PC-3 (cell line): ENCODE results near the gene PDIA5. TPM values are rescaled to one million over a fixed set of nuclear protein-coding genes. Genes with fewer than 3 reads are reported as not detected.

Experiments
- ATAC-seq: fragments of 200-7000 bp; cut with Tn5 transposase; 2 replicates; pipeline ENCODE4 v1.9.1; 2020; ENCODE audit warnings: mild to moderate bottlenecking, moderate library complexity
- BruUV-seq: library from RNA; stranded (reverse); fragments of 400-500 nt; replicated peaks from 2 replicates; lab custom pipeline; 2021; lab: Mats Ljungman, UMichigan
- CTCF ChIA-PET: fragments of 300-600 bp; sonication (Branson Sonifier 250); formaldehyde crosslinking; loops from one replicate; lab custom pipeline; 2022; ENCODE audit warnings: antibody characterized with exemption; lab: Charles Lee
- POLR2A ChIA-PET: fragments of 300-600 bp; sonication (Branson Sonifier 250); formaldehyde crosslinking; loops from one replicate; lab custom pipeline; 2022; ENCODE audit warnings: antibody characterized with exemption; ENCODE audit not compliant: unreplicated experiment; lab: Charles Lee
- DNase-seq: peaks from one replicate; pipeline ENCODE4 v3.0.0-alpha.2; 2015
- H2AFZ ChIP-seq: fragments of 300-600 bp; sonication (generic); 2 replicates; pipeline ENCODE4 v1.6.0; 2016; ENCODE audit warnings: antibody characterized with exemption, low read length
- H3F3A ChIP-seq: fragments of 300-600 bp; sonication (generic); one replicate; pipeline ENCODE4 v1.6.0; 2017; ENCODE audit warnings: antibody characterized with exemption, low read length, control low read depth, mild to moderate bottlenecking; ENCODE audit not compliant: unreplicated experiment
- H3K27ac ChIP-seq: fragments of 300-600 bp; sonication (generic); 2 replicates; pipeline ENCODE4 v1.5.1; 2016; ENCODE audit warnings: mild to moderate bottlenecking, low read length
- H3K27me3 ChIP-seq: fragments of 300-600 bp; sonication (generic); 2 replicates; pipeline ENCODE4 v1.6.1; 2016; ENCODE audit warnings: low read length, mixed read lengths
- H3K36me3 ChIP-seq: fragments of 300-600 bp; sonication (generic); 2 replicates; pipeline ENCODE4 v1.6.1; 2016; ENCODE audit warnings: low read depth, mixed run types, low read length, mixed read lengths
- H3K4me1 ChIP-seq: fragments of 300-600 bp; sonication (generic); 2 replicates; pipeline ENCODE4 v1.5.1; 2016; ENCODE audit warnings: low read length; ENCODE audit not compliant: insufficient read depth
- H3K4me2 ChIP-seq: fragments of 300-600 bp; sonication (generic); 2 replicates; pipeline ENCODE4 v1.6.0; 2016; ENCODE audit warnings: low read length
- H3K4me3 ChIP-seq: fragments of 300-600 bp; sonication (generic); 2 replicates; pipeline ENCODE4 v1.5.1; 2016; ENCODE audit warnings: mild to moderate bottlenecking, low read length, mixed read lengths
- H3K79me2 ChIP-seq: fragments of 300-600 bp; sonication (generic); 2 replicates; pipeline ENCODE4 v1.6.1; 2017; ENCODE audit warnings: low read length, mixed read lengths
- H3K9ac ChIP-seq: fragments of 300-600 bp; sonication (generic); 2 replicates; pipeline ENCODE4 v1.6.0; 2016; ENCODE audit warnings: mild to moderate bottlenecking, low read length
- H3K9me2 ChIP-seq: fragments of 300-600 bp; sonication (generic); replicated peaks from 2 replicates; pipeline ENCODE4 v1.6.1; 2016; ENCODE audit warnings: mixed run types, low read length, mixed read lengths
- H3K9me3 ChIP-seq: fragments of 300-600 bp; sonication (generic); 2 replicates; pipeline ENCODE4 v1.6.1; 2016; ENCODE audit warnings: low read length, mixed read lengths
- H4K20me1 ChIP-seq: fragments of 300-600 bp; sonication (generic); 2 replicates; pipeline ENCODE4 v1.6.1; 2016; ENCODE audit warnings: low read length, mixed read lengths
- CTCF ChIP-seq: fragments of 300-600 bp; sonication (generic); conservative IDR thresholded peaks from 2 replicates; pipeline ENCODE4 v1.5.1; 2017; ENCODE audit warnings: antibody characterized with exemption, low read depth, mild to moderate bottlenecking, low read length
- EZH2 ChIP-seq: fragments of 300-600 bp; sonication (generic); IDR thresholded peaks from one replicate; pipeline ENCODE4 v1.6.1; 2017; ENCODE audit warnings: antibody characterized with exemption, mild to moderate bottlenecking, low read length; ENCODE audit not compliant: unreplicated experiment
- EZH2phosphoT487 ChIP-seq: fragments of 300-600 bp; sonication (generic); IDR thresholded peaks from 2 replicates; pipeline ENCODE4 v1.6.1; 2018; ENCODE audit warnings: mild to moderate bottlenecking, antibody characterized with exemption, low read length, borderline replicate concordance
- intact Hi-C: fragments of 100-400 bp; cut with micrococcal nuclease; formaldehyde crosslinking; loops from 2 replicates; pipeline ENCODE4 v1.9.0; 2023
- total RNA-seq: library from RNA; depleted of rRNA; stranded (reverse); fragments of >200 nt; gene quantifications from 2 replicates; pipeline ENCODE4 v1.2.3, GENCODE V29; 2014

The PDIA5 gene
- total RNA-seq, 1 experiment from 2014 or later = 24.6 TPM

- no peaks in the 10 kb centered on the region for H4K20me1 ChIP-seq
- intact Hi-C loops = no loop called here
- ChIA-PET POLR2A (no interaction called here), CTCF (no interaction called here)
- H3K9me3 ChIP-seq = no peaks in the 10 kb centered on the region
- H3K27me3 ChIP-seq = no peaks in the 10 kb centered on the region
- no peak for TF ChIP-seq EZH2phosphoT487
- no peak overlapping the region for H3K9ac ChIP-seq
- no peaks in the 10 kb centered on the region for H3F3A ChIP-seq
- no peak for ATAC-seq
- H3K4me3 ChIP-seq = no peak overlapping the region
- no peak for DNase-seq
- peaks cover 23% of the 10 kb centered on the region for H3K36me3 ChIP-seq
- no peak overlapping the region for H2AFZ ChIP-seq
- no peaks in the 10 kb centered on the region for H3K9me2 ChIP-seq
- H3K79me2 ChIP-seq = no peaks in the 10 kb centered on the region
- no peak overlapping the region for H3K27ac ChIP-seq
- no peaks in the 10 kb centered on the region for H3K4me1 ChIP-seq
- no TSS peak for BruUV-seq
- H3K4me2 ChIP-seq = no peak overlapping the region
Observed at GRCh38 chr3:123168122-123168521, 101.3 kb downstream of the PDIA5 start.

GRCh38 chr3:123168605-123169004 lies 101.8 kb downstream of the PDIA5 start:
- Histone ChIP-seq H3K9me2 (no peaks in the 10 kb centered on the region), H3K27ac (no peak overlapping the region), H3K79me2 (no peaks in the 10 kb centered on the region), H3K4me3 (no peak overlapping the region), H3K27me3 (no peaks in the 10 kb centered on the region), H3K36me3 (peaks cover 19% of the 10 kb centered on the region), H4K20me1 (no peaks in the 10 kb centered on the region), H3K9me3 (no peaks in the 10 kb centered on the region), H3K4me1 (no peaks in the 10 kb centered on the region), H2AFZ (no peak overlapping the region), H3K9ac (no peak overlapping the region), H3K4me2 (no peak overlapping the region), H3F3A (no peaks in the 10 kb centered on the region)
- intact Hi-C loops = no loop called here
- TF ChIP-seq EZH2phosphoT487 (no peak), CTCF (no peak), EZH2 (no peak)
- CTCF ChIA-PET = no interaction called here
- POLR2A ChIA-PET = no interaction called here
- DNase-seq (no peak), ATAC-seq (no peak)
- BruUV-seq = no TSS peak

GRCh38 chr3:123169492-123169929 lies 102.7 kb downstream of the PDIA5 start:
- POLR2A ChIA-PET = no interaction called here
- H3K36me3 ChIP-seq = peaks cover 12% of the 10 kb centered on the region

More at GRCh38 chr3:123169492-123169929, 102.7 kb downstream of the PDIA5 start:
- no peak overlapping the region for H2AFZ ChIP-seq
- no peaks in the 10 kb centered on the region for H3K4me1 ChIP-seq
- H3K79me2 ChIP-seq = no peaks in the 10 kb centered on the region
- H3K9me2 ChIP-seq = no peaks in the 10 kb centered on the region
- no peaks in the 10 kb centered on the region for H4K20me1 ChIP-seq
- H3K4me2 ChIP-seq = no peak overlapping the region
- no peak for ATAC-seq
- no peaks in the 10 kb centered on the region for H3F3A ChIP-seq
- H3K27ac ChIP-seq = no peak overlapping the region
- no peaks in the 10 kb centered on the region for H3K9me3 ChIP-seq
- TF ChIP-seq CTCF (no peak), EZH2phosphoT487 (no peak), EZH2 (no peak)
- intact Hi-C loops = no loop called here
- no peak overlapping the region for H3K4me3 ChIP-seq
- CTCF ChIA-PET = no interaction called here
- no peak overlapping the region for H3K9ac ChIP-seq
- no TSS peak for BruUV-seq
- no peak for DNase-seq
- no peaks in the 10 kb centered on the region for H3K27me3 ChIP-seq
